Measurements from ENCODE around the gene PLCH2.

The PLCH2 gene

GRCh38 chr1:2509589-2509988, 33.5 kb downstream of the PLCH2 start:
- DNase-seq (ENCODE audit: low read depth), result no peak
- TF ChIP-seq, protein P1, sequence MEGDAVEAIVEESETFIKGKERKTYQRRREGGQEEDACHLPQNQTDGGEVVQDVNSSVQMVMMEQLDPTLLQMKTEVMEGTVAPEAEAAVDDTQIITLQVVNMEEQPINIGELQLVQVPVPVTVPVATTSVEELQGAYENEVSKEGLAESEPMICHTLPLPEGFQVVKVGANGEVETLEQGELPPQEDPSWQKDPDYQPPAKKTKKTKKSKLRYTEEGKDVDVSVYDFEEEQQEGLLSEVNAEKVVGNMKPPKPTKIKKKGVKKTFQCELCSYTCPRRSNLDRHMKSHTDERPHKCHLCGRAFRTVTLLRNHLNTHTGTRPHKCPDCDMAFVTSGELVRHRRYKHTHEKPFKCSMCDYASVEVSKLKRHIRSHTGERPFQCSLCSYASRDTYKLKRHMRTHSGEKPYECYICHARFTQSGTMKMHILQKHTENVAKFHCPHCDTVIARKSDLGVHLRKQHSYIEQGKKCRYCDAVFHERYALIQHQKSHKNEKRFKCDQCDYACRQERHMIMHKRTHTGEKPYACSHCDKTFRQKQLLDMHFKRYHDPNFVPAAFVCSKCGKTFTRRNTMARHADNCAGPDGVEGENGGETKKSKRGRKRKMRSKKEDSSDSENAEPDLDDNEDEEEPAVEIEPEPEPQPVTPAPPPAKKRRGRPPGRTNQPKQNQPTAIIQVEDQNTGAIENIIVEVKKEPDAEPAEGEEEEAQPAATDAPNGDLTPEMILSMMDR (conservative IDR thresholded peaks at IDR 0.05; ENCODE audit: low read depth, low read length), result no peak
- H3K4me3 ChIP-seq (ENCODE audit: low read length), result no peak overlapping the region

GRCh38 chr1:2510366-2511155, 34.5 kb downstream of the PLCH2 start:
- H3K4me3 ChIP-seq (ENCODE audit: low read length), result no peak overlapping the region
- TF ChIP-seq, protein P1 (conservative IDR thresholded peaks at IDR 0.05; ENCODE audit: low read depth, low read length), result no peak
- no peak for DNase-seq (ENCODE audit: low read depth)

DNA sequence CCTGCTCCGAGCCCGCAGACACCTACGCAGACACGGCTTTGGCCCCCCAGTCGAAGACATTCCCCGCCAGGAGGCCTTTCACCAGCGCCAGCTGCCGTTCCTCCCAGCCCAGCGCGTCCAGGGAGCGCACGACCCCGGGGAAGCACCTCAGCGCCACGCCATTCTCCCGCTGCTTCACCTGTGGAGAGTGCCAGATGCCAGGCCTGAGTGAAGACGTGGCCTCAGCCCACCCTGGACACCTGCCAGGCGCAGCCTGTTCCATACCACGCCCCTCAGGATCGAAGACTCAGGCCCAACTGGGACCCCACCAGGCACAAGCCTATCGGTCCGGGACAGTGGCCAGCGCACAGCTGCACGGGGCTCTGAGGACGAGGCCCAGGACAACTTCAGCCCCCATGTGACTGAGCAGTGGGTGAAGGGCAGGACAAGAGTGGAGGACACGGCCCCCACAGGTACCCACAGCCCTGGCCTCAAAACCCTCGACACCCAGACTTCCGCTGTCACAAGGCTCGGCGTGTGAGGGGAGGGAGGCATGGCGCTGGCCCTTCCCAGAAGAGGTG, 36.9 kb downstream of the PLCH2 start:
- no peak for DNase-seq (ENCODE audit: low read depth)
- no peak overlapping the region for H3K4me3 ChIP-seq (ENCODE audit: low read length)
- TF ChIP-seq, protein P1 (conservative IDR thresholded peaks at IDR 0.05; ENCODE audit: low read depth, low read length), result no peak

DNA sequence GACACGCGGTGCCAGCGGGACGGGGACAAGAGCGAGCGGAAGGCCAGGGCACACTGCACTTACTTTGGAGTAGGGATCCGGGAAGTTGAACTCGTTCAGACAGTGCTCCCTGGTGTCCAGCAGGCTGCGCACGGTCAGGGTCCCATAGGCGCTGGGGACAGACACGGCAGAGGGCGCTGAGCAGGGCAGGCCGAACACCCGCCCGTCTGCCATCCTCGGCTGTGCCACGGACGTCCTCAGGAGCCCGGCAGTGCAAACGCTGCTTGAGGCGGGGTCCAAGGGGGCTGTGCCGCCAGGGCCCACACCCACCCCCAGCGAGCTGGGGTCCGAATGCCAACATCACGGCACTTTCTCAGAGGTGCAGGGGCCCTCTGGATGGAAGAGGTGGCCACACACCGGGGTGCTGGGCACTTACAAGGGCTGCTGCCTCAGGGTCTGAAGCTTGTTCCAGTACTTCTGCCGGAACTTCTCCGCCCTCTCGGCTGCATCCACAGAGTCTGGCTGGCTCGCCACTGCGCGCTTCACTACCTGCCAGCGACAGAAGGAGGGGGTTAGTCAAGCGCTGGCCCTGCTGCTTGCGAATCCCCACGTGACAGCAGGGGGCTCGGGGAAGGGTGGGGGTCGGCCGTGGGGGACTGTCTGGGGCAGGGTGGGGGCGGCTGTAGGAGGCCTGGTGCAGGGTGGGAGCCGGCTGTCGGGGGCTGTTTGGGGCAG, 38.0 kb downstream of the PLCH2 start:
- no peak for DNase-seq (ENCODE audit: low read depth)
- H3K4me3 ChIP-seq (ENCODE audit: low read length), result no peak overlapping the region
- TF ChIP-seq, protein P1 (conservative IDR thresholded peaks at IDR 0.05; ENCODE audit: low read depth, low read length), result no peak

- no peak for DNase-seq (ENCODE audit: low read depth)
- TF ChIP-seq, protein P1 (conservative IDR thresholded peaks at IDR 0.05; ENCODE audit: low read depth, low read length), result peak; percentile 25
- H3K4me3 ChIP-seq (ENCODE audit: low read length), result no peak overlapping the region
Observed at GRCh38 chr1:2514863-2515762, 39.0 kb downstream of the PLCH2 start.

DNA sequence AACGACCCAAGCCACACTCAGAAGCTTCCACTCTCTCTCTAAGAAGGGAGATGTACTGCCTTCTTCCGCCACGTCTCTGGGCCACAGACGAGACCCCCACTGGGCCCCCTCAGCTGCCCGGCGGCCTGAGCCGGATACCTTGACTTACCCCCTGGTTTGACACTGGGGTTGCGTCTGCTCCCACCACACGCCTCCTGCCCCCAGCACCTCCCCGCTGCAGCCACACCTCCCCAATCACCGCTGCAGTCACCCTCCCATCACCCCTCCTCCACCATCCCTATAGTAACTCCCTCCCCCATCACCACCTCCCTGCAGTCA, 39.6 kb downstream of the PLCH2 start:
- no peak overlapping the region for H3K4me3 ChIP-seq (ENCODE audit: low read length)
- TF ChIP-seq, protein P1 (conservative IDR thresholded peaks at IDR 0.05; ENCODE audit: low read depth, low read length), result no peak
- DNase-seq (ENCODE audit: low read depth), result no peak
